HG03354 (cell line): ENCODE measurements around the gene KIAA1958.
"Not testable (repeated sequence)": the region's sequence is repeated elsewhere in the genome, so short reads cannot be mapped to it uniquely, and the experiment has no call there.

ENCODE experiments used
- ATAC-seq: cut with Tn5 transposase; IDR thresholded peaks from one replicate; pipeline ENCODE4 v1.9.1; 2021; ENCODE audit warnings: mild to moderate bottlenecking; ENCODE audit not compliant: unreplicated experiment, poor library complexity, severe bottlenecking

Gene KIAA1958

DNA sequence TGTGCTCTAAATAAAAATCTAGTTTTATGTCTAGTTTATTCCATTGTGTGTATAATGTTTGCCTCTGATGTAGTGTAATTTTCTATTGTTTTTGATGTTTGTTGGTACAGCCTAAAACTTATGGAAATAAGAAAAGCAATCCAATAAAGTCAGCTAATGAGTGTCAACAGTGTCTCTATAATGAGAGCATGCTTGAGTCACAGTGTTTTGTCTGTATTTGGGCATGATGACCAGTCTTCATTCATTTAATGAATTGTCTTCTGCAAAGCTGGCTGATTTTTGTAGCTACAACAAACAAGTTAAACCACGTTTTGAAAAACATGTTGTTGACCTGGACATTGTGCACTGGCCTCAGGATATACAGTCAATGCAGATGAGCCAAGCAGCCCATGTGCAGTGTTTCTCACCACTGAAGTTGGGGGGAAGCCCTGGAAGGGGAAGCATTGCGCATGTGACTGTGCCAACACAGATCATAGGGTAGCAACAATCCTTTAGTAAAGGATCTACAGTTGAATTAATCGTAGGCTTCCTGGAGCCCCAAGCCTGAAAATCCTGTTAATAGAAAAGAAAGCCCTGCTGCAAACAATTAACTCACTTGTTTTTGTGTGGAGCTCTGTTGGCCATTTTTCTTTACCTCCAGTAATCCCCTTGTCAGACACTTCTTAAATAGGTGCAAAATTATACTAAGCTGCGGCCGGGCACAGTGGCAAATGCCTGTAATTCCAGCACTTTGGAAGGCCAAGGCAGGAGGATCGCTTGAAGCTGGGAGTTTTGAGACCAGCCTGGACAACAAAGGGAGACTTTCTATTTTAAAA is 143.3 kb downstream of the KIAA1958 start:
- no peak for ATAC-seq

DNA sequence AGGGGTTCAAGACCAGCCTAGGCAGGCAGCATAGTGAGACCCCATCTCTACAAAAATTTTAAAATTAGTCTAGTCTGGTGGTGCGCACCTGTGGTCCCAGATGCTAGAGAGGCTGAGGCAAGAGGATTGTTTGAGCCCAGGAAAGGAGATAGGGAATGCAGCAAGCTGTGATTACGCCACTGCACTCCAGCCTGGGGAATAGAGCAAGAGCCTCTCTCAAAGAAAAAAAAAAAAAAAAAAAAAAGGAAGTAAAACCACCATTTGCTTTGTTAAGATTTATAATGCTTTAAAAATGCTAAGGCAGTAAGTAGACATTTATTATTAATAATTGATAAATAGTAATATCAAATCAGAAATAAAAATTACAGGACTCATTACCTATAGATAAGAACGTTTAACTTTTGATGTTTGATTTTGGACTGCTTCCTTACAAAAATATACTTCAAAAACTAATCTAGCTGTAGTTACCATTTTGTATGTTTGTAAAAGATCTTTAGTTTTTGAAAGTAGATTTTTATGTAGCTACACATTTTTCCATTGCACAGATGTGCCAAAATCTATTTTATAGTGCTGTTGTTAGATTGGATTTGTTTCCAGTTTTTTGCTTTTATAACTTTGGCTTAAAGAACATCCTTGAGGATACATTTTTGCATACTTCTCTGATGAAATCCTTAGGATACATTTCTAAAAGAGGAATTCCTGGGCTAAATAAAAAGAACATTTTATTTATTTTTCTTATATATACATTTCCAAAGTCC is 144.9 kb downstream of the KIAA1958 start:
- ATAC-seq = no peak

DNA sequence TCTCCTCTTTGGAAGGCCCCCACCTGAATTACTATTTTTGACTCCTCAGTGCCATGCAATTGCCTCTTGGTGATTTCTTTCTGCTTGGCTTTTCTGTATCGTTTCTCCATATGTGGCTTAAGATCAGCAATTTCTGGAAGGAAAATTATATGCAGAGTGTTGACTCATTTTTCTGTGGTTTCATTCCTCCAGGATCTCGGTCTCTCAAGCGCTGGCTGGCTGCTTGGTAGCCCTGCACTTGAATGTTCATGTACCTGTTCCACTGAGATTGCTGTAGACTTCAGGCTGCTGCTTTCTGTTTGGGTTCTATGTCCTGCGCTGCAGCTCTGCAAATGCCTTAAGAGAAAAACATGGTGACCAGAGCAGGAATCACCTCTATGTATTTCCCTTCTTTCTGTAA is 153.7 kb downstream of the KIAA1958 start:
- no peak for ATAC-seq

DNA sequence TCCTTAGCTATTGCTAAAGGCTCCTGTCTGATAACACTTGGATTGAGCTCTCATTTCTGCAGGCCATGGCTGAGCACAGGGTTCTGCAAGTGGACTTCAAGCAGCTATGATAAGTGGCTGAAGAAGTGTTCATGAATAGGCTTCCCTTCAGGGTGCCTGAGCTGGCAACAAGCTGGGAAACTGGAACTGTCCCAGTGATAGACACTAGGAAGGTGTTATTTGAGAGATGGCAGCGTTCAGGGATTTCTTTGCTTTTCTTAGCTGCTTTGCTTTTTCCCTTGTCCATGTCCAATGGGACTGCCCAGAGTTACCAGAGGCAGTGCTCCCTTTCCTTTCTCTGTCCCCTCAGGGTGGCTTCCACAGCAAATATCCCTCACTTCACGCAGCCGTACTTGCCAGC is 155.5 kb downstream of the KIAA1958 start:
- no peak for ATAC-seq

DNA sequence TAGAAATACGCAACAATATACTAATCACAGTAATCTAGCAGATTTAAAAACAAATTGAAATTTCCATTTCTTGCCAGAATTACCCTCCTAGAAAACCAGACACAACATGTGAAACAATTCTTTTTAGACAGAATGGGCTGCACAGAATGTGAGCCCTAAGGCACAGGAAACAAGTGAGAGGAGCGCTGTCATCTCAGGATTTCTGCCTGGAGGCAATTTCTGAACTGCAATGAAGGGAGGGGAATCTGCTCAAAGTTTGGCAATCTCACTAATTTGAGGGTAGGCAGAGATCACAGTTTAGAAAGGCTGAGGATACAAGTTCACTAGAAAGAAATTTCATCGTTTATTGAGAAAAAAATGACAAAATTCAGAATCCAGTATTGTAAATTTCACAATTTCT is 161.0 kb downstream of the KIAA1958 start:
- ATAC-seq = no peak

DNA sequence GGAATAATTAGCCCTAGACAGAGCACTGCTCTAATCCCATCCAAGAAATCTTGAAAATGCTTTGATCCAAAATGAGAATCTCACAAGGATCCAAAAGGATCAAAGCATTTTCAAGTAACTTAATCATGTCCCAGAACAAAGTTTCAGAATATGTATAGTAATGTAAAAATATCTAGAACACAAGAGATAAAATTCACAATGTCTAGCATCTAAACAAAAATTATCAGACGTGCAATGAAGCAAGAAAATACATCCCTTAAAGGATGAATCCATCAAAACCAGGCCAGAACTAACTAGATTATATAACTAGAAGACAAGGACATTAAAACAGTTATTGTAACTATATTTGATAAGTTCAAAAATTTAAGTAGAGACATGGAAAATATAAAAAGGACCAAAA is 162.0 kb downstream of the KIAA1958 start:
- no peak for ATAC-seq

DNA sequence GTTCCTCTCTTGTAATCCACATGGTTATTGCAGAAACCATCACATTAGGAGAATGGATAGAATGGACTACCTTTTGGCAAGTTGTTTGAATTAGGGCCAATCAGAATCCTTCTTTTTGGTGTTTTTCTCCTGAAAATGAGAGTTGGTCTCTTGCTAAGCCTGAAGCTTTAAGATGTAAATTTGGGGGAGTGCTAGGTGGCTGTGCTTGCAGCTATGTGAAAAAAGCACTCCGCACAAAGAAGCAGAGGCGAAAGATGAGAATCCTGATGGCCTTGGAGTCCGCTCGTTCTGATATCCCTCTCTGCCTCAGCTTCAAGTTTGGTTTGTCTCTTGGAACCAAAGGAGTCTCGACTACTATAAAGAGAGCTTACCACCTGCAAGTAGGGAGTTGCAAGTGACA is 167.7 kb downstream of the KIAA1958 start:
- ATAC-seq = no peak

DNA sequence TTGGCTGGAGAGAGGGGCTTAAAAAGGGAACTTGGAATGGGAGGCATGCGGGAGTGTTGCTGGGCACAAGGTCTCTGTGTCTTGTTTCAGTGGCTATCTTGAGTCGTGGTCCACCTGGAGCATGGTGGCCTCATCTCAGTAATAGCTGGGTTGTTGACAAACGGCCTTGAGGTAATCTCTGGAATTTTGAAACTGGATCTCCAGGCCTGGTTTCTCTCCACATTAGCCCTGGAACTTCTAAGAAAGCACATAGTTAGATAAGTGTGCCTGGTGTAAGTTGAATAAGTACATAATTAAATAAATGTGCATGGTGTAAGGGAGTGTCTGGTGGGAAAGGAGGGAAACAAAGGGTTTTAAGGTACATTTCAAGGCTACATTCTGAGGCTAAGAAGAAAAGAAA is 169.0 kb downstream of the KIAA1958 start:
- ATAC-seq = no peak

DNA sequence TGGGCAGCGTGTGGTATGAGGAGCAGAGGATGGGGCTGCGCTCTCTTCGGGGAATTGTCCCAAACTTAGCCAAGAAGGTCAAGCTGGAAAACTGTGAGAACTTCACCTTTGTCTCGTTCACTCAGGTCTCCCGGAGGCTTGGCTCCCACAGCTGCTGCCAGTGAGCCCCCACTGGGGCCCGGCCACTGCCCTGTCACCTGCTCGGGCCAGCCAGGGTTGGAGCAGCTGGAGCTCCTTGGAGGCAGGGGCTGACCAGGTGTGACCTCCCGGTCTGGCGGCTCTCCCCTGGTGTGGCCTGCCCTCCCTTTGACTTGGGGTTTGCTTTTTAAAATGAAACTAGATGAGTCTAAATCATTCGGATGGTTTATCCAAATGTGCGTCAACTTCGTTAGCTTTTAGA is 173.3 kb downstream of the KIAA1958 start:
- ATAC-seq = no peak

DNA sequence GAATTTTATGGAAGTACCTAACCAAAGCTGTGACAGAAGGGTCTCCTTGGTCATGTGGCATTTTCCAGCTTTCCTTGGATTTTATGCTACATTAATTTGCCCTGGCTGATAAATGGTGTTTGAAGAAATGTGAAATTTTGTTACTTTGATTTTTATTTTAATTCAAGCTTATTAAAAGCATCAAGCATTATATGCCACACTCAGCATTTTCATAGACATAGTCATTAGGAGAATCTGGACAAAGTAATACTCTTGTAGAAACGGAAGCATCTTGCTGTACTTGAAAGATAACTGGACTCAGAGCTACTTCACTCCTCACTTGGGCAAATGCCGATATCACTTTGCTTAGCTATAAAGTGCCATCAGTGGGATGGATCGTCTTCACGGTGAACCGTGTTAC is 177.1 kb downstream of the KIAA1958 start:
- ATAC-seq = no peak

DNA sequence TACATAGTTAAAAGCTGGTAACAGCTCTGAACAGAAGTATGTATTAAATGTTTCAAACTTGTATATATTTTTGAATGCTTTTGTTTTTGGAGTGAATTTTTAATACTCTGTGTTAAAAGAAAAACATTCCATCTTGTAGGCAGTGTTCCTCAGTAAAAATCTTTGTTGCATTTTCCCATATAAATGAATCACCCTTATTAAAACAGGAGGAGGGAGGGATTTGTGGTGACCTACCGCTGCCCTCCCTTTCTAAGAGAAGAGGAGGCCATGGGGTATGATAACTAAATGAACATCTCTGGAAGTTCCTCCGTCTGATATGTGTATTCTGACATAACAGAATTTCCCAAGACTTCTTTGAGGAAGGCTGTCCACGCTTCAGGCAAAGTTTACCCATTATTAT is 177.9 kb downstream of the KIAA1958 start:
- no peak for ATAC-seq

DNA sequence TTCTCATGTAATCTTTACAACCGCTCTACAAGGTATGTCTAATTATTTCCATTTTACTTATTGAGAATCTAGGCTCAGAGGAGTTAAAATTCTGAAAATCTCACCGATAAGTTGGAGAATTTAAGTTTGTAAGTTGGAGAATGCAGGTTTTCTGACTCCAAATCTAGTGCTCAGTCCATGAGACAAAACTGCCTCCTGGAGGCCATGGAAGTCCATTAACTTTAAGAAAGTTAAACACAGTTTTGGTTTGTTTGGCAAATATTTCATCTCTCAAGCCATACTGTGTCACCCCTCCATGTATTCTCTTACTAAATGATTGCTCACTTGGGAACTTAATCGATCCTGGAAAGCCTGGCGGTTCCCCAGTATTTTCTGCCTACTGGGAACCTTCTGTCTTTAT is 178.7 kb downstream of the KIAA1958 start:
- ATAC-seq = no peak

DNA sequence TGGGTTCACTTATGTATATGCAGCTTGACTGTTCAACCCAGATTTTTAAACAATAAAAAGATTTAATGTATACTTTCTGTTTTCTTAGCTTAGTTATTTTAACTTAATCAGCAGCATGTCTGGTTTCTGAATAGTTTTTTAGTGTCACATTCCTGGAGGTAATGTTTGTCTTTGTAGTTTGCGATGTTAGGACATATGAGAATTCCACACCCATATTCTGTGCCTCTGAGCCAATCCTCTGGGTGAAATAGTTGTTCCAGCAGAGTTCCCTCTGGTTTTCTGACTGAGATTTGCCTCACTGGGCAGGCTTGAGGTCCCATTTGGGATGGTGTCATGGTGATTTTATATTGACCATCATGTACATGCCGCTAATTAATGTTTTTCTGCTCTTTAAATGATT is 182.7 kb downstream of the KIAA1958 start:
- ATAC-seq = no peak

DNA sequence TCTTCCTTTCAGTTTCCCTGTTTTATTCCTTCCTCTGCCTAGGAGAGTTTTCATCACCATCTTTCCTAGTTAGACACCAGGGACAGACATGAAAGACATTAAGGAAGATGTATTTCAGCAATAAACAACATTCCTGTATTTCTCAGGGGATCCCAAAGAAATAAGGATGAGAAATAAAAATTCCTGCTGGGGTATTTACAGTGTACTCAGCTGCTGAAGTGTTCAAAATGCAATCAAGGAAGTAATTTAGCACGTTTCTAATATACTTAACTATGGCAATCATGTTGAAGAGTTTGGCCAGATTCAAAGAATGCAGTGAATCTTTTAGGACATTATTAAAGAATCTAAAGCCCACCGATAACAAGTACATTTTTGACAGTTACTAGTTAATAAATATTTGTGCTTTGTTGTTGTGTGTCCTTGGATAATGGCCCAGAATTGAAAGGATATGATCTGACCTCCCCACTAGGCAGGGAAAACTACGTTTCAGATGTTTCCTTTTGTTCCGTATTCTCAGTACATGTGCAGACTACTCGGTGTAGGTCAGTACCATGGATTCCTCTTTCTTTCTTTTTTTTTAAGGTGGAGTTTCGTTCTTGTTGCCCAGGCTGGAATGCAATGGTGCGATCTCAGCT is 184.5 kb downstream of the KIAA1958 start:
- ATAC-seq = no peak

DNA sequence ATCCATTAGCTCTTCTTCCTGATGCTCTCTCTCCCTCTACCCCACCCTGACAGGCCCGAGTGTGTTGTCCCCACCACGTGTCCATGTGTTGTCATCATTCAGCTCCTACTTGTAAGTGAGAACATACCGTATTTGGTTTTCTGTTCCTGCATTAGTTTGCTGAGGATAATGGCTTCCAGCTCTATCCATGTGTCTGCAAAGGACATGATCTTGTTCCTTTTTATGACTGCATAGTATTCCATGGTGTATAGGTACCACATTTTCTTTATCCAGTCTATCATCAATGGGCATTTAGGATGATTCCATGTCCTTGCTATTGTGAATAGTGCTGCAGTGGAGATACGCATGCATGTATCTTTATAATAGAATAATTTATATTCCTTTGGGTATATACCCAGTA is 186.6 kb downstream of the KIAA1958 start:
- ATAC-seq = not testable (repeated sequence)

DNA sequence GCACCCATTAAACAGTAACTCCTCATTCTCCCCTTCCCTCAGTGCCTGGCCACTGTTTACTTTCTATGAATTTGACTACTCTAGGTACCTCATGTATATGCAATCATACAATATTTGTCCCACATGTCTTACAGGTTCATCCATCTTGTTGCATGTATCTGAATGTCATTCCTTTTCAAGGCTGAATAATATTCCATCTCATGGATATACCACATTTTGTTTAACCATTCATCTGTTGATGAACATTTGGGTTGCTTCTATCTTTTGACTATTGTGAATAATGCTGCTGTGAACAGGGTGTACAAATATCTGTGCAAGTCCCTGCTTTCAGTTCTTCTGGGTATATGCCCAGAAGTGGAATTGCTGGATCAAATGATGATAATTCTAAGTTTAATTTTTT is 190.4 kb downstream of the KIAA1958 start:
- ATAC-seq = no peak

DNA sequence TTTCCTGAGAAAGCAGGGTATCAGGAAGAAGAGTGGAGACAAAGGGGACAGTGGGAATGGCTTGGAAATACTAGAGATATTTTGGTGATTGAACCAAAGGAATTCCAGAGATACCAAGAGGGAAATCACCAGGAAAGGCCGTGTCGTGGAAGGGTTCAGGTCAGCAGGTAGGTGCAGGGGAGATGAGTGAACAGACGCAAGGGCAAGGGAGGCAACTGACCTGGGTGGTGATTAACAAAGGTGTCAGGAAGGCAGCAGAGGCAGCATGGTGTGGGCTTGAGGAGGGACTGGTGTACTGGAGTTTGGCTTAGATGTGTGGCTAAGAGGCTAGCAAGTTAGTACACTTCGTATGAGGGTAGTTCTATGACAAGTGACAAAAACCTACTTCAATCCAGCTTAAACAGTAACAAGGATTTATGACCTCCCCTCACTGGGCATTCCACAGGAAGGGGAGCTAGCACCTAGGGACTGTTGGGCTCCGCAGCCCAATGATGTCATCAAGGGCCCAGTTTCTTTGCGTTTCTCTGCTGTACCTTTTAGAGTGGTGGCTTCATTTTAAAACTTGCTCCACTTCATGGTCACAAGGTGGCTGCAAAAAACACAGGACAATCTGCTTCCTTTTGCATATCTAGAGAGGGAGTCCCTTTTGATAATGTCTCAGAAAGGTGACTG is 194.2 kb downstream of the KIAA1958 start:
- no peak for ATAC-seq

DNA sequence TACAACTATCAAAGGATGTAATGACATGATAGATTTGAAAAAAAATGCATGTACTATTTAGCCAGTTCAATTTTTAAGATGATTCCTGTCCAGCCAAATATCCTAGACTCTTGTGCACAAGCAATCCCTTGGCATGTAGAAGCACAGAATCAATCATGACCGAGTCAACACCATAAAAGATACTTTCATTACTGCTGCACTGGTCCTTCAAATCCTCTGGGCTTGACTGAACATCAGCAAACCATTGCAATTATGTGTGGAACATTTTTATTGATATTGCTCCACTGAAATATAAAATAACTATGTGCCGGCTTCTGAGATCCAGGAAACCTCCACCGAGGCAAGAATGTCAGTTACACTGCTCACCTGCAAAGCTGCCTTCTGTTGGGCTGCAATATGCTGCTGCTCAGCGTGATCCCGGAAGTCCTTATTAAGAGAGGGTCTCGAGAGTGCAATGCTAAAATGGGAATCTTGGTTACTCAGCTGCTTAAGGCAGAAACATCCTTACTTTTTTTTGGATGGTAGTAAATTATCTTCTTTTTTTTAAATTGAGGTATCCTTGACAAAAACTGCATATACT is 202.6 kb downstream of the KIAA1958 start:
- no peak for ATAC-seq

DNA sequence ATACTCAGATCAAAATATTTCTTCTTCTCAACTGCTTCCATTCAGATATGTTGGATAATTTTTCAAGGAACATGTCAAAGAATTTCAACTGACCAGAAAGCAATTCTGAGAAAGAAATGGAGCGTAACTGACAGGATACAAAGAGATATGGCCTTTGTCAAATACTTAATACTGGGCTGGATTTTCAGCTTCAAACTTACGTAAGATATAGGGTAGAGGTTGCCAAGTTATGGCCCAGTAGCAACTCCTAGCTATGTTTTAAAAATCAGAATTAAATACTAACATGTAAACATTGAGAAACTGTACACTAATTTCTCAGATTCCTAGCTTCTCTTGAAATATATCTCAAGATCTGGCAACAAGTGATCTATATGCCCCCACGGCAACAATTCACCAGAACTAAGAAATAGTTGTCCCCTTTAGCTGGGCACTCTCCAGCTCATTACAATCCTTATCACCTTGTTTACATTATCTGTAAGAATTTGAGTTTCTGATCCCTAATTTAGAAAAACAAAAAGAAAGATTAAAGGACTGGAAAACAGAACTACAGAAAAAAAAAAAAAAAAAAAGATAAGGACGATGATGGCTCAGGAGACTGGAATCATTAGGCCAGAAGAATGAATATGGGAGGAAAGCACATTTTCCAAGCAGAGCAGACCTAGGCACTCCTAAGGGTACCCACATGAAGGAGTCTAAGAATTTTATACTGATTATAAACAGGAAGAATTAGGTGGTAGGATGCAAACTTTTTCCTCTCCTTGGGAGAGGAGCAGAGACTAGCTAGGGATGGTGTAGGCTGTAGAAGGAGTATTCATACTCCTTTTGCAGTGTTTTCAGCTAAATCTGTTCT is 208.3 kb downstream of the KIAA1958 start:
- ATAC-seq = no peak
